KBM-7 (cell line): ENCODE results near the gene ACOT11.

Experiments used
- DNase-seq: peaks from one replicate; pipeline ENCODE4 v3.0.0-alpha.2; 2015
- in situ Hi-C: fragments of 300-500 bp; cut with MboI; formaldehyde crosslinking; loops from 2 replicates; pipeline ENCODE4 v1.14.3; 2020; ENCODE audit warnings: low sequenced_read_pairs, low pct_unique_long_range_greater_than_20kb, mixed read lengths

The ACOT11 gene

DNA sequence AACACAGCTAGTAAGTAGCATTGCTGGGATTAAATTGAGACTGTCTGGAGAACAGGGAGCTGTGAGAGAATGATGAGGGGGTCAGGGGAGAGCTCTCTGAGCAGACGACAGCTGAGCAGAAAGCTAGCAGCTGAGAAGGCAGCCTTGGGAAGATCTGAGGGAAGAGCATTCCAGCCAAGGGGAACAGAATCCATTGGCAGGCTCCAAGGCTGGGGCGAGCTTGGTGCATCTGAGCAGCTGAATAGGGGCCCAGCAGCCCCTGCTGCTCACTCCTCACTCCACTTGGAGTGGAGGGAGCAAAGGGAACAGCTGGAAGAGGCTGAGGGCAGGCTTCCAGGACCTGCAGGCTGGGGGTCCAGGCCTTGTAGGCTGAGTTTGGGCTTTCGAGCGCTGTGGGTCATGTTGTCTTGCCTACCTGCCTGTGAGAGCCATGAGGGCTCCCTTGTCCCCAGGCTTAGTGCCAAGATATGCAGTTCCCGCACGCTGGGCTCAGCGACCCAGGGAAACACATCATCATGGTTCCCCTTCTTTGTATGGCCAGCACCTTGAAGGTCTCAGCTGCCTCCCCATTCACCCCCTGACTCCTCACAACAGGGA lies 10.5 kb downstream of the ACOT11 start:
- no peak for DNase-seq
- in situ Hi-C loops: no loop called here

DNA sequence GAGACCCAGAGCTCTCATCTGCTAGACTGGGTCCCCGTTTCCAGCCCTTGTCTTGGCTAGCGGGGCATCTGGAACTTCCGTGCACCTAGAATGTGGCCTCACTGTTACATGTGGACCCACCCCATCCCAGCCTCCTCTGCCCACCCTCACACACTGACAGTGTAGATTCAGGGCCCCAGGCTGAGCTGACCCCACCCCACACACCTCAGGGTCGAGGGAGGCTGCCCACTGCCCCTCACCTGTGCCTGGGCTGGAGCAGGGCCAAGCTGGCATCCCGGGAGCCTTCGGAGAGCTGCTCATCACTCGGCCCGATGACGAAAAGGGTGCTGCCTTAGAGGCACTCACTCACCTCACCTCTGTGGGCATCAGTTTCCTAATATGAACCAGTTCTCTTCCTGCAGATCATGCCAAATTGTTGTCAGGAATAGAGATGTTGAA lies 11.1 kb downstream of the ACOT11 start:
- in situ Hi-C loops: no loop called here

DNA sequence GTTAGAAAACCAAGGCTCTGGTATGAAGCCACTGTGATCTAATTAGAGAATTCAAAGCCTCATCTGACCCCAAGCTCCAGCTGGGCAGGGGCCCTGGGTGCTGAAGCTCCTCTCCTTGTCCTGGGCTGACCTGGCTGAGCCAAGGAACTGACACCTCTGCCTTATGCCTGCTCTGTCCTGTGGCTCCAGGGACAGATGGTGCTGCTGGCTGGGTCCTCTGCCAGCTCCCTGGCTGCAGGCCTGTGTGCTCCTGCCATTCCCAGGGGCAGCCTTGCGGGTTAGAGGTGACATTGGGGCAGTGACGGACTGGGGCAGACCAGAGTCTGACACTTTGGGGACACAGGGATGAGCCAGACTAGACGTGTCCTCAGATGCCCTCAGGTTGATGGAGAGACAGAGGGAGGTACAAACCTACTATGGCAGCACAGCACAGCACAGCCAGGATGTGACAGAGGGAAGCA lies 11.8 kb downstream of the ACOT11 start:
- in situ Hi-C loops: no loop called here
- DNase-seq: no peak

More for the DNA sequence above, 11.1 kb downstream of the ACOT11 start:
- no peak for DNase-seq

DNA sequence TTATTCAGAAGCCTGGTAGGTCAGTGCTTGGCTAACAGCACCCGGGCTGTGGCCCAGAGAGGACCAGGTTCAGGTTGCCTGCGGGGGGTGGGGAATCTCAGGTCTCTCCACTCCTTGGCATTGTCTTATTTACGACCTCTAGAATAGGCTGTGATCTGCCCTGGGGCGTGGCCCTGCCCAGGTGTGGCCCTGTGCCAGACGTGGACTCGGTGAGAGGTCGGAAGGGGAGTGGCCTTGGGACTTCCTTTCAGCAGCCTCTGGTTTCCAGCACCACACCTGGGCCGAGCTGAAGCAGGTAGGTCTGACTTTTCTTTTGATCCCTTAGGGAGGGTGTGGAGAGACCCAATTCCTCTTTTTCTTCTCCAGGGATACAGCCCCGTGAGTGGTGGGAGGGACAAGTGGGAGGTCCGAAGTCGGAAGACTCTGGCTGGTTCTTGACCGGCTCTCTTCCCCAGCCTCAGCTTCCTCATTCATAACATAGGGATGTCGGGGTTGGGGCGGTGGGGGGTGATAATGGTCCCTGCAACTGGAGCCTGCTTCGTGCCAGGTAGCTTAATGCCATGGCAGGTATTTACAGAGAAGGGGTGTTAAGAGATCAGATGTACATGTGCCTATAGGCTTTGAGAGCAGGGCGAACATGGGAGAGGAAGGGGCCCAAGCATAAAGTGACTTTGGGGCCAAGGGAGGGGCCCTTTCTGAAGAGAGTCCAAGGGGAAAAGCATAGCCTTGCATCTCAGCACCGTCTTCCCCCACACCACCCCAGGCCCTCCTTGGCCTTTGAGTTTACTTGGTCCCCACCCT lies 16.5 kb downstream of the ACOT11 start:
- no peak for DNase-seq
- in situ Hi-C loops: no loop called here

DNA sequence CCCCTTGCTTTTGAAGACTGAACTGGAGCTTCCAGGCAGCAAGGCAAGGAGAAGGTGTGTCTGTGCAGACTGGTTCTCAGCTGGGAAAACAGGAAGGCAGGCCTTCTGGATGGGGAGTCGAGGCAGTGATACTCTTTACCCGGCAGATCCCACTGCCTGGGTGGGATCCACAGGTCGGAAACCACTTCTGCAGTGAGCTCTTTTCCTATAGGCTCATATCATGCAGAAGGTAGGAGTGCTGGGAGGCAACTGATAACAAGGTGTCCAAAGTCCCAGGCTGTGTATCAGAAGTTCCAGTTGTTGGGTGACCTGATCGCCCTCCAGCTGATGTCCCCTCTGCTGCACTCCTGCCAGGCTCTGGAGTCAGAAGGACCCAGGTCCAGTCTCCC lies 17.1 kb downstream of the ACOT11 start:
- DNase-seq: no peak
- in situ Hi-C loops: no loop called here

DNA sequence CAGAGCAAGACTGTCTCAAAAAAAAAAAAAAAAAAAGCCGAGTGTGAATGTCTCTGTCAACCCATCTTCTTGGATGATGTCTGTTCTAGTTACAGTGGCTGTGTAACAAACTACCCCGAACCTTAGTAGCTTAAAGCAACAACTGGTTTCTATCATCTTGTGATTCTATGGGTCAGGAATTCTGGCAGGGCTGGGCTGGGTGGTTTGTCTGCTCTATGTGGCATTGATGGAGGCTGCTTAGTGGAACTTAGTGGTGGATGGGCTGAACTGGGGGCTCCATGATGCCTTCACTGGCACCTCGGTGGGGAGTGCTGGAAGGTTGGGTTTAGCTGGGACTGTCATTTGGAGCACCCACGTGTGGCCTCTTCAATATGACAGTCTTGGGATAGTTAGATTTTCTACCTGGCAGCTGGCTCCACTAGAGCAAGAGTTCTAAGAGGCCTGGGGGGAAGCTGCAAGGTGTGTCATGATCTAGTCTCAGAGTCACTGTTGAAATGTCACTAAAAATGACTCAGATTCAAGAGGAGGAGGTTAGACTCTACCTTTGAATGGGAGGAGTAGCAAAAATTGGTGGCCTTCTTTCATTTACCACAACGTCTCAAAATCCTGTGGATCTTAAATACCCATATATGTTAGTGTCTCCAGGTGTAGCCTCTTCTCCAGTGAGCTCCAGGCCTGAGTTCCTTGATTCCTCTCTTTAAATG lies 18.6 kb downstream of the ACOT11 start:
- no peak for DNase-seq
- in situ Hi-C loops: no loop called here

DNA sequence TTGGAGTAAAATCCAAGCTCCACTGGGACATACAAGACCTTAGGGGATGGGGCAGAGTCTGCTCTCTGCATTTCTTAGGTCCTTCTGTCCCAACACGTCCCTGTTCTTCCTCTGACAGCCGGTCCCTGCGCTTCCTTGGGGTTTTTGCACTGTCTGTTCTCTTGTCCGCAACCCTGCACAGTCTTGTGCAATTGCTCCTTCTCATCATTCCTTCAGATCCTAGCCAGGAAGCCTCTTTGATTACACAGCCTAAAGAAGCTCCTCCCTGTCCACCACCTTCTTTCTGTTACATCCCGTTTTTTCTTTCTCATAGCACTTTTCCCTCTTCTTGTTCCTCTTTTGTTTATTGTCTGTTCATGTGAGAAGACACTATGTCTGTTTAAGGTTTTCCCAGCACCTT lies 19.9 kb downstream of the ACOT11 start:
- in situ Hi-C loops: no loop called here
- peak; percentile 87 for DNase-seq

DNA sequence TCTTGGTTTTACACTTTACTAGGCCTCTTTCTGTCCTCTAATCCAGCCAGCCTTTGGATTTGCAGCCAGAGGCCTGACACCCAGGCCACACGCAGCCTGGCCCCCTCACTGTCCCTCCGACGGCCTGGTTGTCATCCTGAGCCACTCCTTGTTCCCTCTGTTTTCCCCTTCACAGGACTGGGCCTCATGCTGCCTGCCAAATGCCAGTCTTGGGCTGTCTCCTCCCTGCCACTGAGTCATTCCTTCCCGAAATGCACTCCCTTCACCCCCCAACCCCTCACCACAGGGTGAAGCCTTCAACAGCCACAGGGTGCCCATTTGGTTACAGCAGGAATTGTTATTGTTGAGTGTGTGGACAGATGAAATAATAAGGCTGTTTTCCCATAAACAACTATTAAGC lies 21.3 kb downstream of the ACOT11 start:
- in situ Hi-C loops: no loop called here
- DNase-seq: no peak

DNA sequence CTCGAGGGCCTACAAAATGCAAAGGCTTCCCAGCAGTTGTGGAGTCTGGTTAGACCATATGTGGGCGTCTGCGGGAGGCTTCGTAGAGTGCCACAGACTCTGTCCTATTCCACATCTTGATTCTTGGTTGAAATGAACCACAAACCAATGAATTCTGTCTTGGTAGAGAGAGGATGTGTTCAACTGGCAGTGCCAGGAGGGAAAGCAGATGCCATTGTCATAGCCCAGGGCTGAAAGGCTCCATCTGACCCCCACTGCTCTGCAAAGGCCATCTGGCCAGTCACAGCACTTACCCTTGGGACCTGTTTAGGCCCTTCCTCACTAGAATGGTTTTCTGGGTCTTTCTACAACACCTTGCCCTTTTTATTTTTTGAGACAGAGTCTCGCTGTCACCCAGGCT lies 22.1 kb downstream of the ACOT11 start:
- in situ Hi-C loops: no loop called here
- DNase-seq: no peak

DNA sequence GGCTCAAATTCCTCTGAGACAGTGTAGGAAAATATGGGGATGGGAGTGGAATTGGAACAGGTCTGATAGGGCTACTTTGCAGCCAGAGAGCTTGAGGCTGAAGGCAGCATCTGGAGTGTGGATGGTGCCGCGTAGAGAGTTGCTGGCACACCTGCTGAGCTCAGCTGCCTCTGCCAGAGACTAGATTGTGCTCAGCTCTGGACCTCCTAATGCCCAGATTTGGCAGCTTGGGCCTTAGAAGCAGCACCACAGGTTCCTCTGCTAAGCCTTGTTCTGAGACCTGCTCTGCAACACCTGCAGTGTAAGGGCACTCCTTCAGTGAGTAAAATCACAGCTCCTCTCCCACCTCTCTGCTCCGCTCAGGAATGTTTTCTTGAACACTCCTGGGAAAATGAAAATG lies 23.3 kb downstream of the ACOT11 start:
- peak; percentile 23 for DNase-seq
- in situ Hi-C loops: no loop called here

DNA sequence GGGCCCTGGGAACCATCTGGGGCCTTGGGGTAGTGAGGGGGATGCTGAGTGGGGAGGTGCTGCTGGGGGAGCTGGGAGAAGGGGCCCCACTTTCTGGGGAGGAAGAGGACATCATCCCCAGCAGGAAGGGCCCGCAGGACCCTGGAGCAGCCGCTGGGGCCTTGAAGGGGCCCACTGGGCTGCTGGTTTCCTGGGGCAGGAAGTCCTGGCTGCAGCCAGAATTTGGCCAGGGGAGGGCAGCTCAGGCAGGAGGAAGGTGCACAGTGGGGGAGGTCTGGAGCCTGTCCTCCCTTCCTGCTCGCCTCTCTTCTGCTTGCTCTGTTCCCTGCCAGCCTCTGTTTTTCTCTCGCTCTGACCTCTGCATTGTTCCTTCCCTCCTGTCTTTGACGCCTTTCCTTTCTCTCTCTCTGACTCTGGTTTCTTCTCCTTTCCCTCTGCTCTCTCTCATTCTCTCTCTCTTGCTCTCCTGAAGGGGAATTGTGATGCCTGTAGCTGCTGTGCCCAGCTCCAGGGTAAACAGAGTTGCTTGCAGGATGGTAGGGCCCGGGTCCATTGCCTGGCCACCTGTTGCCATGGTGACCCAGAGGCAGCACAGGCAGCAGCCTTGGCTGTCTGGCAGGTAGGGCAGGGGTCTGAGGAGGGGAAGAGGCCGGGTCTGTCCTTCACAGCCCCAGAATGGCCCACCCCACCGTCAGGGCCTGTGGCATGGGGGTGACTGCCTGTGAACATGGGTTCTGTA lies 23.9 kb downstream of the ACOT11 start:
- DNase-seq: peak; percentile 75
- in situ Hi-C loops: no loop called here

DNA sequence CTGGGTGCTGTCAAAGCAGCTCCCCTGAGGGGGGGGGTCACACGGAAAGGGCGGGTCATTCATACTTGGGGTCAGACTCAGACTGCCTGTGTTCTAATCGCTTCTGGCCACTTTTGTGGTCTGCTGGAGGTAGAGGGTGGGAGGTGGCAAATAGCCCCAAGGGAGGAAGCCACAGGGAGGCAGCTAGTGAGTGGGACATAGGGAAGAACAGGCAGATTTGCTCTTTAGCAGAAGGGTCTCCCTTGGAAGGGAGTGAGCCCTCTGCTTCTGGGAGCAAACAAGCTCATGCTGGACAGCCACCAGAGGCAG lies 24.5 kb downstream of the ACOT11 start:
- in situ Hi-C loops: no loop called here
- DNase-seq: no peak

DNA sequence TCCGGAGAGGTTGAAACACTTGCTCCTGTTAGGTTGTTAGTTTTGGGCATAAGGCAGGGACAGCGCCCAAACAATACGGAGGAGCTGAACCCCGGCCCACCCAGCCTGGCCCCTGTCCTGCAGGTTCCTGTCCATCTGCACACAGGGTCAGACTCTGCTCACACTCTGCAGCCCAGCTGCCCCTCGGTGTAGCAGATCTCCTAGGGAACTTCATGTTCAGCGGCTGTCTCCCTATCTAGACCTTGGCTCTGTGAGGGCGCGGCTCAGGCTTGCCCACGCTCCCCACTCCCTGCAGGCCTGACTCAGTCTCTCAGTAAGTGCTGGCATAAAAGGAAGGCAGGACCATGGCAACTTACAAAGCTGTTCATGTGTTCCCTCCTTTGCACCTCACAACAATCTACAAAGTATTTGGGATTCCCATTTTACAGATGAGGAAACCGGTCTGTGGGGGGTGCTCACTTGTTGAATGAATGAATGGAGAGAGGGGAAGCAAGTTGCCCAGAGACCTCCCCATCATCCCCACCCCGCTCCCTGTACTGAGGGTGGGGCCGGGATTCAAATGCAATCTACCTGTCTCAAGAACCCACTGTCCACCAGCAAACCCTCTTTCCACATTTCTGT lies 26.2 kb downstream of the ACOT11 start:
- no peak for DNase-seq
- in situ Hi-C loops: no loop called here

DNA sequence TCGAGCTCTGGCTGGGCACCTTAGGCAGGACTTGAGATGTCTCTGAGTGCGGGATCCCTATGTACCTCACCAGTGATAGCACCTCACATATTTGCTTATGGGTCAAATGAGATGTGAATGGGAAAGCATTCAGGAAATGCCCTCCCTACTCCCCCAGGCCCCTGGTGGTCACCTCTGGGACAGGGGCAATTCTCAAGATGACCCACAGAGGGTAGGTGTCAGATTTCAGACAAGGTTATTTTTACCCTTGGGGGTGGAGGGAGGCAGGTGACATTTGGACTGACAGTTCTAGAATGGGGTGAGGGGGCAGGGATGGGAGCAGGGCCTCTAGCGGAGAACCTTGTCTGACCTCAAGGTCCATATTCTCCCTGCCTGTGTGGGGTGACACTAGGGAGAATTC lies 27.1 kb downstream of the ACOT11 start:
- in situ Hi-C loops: no loop called here
- DNase-seq: no peak

DNA sequence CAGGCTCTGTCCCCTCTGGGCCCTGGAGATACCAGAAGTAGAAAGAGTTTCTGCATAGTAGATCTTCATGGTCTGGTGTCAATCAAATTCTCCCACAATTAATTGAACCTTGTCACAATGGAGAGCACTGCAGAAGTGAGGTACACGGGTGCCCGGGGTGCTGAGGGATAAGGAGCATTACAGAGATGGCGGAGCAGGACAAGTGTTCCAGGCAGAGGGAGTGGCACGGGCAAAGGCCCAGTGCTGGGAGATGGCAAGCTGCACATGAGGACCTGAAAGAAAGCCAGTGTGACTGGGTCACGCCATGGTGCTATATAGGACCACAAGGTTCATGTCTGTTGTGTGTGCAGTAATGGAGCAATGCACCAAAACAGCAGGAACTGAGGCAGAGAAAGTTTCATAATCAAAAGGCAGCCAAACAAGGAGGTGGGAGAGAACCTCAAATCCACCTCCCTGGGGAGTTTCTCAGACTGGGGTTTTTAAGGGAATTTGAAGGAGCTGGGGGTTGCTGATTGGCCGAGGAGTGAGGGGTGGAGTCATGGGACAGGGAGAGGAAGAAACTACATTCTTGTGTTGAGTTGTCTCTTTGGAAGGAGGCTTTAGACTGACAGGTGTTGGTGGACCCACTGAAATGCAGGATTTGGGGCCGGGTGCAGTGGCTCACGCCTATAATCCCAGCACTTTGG lies 27.7 kb downstream of the ACOT11 start:
- DNase-seq: no peak
- in situ Hi-C loops: no loop called here

DNA sequence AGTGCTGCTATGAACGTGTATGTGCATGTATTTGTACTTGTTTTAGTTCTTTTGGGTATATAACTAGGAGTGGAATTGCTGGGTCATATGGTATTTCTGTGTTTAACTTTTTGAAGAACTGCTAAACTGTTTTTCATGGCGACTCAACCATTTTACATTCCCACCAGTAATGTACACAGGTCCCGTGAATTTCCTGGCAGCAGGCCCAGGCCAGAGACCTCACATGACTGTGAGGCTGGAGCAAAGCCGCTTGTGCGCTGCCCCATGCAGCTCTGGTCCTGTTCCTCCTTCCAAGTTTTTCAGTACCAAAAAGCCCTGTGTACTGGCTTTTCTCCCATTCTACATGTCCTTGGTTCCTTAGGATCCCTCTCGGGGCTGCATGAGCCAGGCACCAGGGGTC lies 29.6 kb downstream of the ACOT11 start:
- in situ Hi-C loops: no loop called here
- DNase-seq: no peak

DNA sequence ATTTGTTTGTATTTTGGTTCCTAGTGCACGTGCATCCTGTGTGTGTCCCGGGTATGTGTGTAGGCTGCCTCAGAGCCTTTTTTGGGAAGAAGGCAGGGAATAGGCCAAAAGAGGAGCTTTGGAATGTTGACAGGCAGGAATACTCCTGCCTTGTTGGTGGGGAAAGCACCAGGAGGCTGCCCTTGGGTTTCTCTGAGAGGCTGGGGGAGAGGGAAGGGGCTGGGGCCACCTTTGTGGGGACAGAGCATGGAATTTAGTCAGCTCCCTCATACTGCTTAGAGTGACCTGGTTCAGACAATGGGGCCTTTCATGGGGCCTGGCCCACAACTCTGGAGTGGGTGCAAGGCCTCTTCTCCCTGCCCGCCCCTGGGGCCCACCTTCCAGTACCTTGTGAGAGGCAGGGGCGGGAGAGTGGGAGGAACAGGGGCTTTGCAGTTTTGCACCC lies 31.3 kb downstream of the ACOT11 start:
- no peak for DNase-seq
- in situ Hi-C loops: no loop called here

DNA sequence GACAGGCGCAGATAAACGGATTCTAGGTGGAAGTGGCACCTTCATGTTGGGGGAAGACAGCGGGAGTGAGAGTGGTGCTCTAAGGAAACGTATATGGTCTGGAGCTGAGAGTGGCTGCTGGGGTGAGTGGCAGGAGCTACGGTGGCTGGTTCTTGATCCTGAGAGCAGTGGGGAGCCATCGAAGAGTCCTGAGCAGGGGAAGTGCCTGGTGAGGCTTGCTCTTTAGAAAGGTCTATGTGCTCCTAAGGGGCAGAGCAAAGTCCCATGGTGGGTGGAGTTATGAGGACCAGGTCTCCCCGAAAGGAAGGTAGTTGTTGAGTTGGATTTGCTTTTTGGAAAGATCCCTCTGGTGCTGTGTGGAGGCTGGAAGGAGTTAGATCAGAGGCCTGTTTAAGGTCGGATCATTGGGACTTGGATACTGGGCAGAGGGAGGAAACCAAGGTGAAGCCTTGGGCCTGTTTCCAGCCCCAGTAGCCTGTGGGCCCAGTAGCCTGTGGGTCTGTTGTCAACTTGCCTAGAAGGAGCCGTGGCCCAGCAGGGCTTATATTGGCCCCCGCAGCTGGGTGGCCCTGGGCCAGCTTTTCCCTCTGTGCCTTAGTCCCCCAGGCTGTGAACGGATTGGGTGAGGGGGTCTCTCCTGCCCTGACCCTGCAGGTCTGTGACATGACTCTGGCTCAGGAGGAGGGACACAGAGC lies 33.0 kb downstream of the ACOT11 start:
- in situ Hi-C loops: no loop called here
- DNase-seq: no peak
